Choroid plexus epithelial cell (primary cell): Measurements from ENCODE around the gene NXPH3.

ENCODE experiments used
- DNase-seq: peaks from one replicate; pipeline ENCODE4 v3.0.0-alpha.2; 2010; ENCODE audit warnings: low read depth
- H3K4me3 ChIP-seq: 2 replicates; pipeline ENCODE4 v1.5.1; 2011; ENCODE audit warnings: low read depth, mild to moderate bottlenecking, control low read depth, low read length, moderate library complexity
- TF ChIP-seq, protein P1 (sequence below): conservative IDR thresholded peaks from 2 replicates; pipeline ENCODE4 v1.5.1; 2011; ENCODE audit warnings: low read depth, mild to moderate bottlenecking, control low read depth, inconsistent platforms, low read length, moderate library complexity

The NXPH3 gene

GRCh38 chr17:49631496-49631895 lies 55.8 kb downstream of the NXPH3 start:
- no peak for DNase-seq
- H3K4me3 ChIP-seq, result no peak overlapping the region
- TF ChIP-seq, protein P1, sequence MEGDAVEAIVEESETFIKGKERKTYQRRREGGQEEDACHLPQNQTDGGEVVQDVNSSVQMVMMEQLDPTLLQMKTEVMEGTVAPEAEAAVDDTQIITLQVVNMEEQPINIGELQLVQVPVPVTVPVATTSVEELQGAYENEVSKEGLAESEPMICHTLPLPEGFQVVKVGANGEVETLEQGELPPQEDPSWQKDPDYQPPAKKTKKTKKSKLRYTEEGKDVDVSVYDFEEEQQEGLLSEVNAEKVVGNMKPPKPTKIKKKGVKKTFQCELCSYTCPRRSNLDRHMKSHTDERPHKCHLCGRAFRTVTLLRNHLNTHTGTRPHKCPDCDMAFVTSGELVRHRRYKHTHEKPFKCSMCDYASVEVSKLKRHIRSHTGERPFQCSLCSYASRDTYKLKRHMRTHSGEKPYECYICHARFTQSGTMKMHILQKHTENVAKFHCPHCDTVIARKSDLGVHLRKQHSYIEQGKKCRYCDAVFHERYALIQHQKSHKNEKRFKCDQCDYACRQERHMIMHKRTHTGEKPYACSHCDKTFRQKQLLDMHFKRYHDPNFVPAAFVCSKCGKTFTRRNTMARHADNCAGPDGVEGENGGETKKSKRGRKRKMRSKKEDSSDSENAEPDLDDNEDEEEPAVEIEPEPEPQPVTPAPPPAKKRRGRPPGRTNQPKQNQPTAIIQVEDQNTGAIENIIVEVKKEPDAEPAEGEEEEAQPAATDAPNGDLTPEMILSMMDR, result no peak
